ENCODE data around the gene HK2. TPM values are rescaled to one million over a fixed set of nuclear protein-coding genes. Genes with fewer than 3 reads are reported as not detected.
A peak's percentile ranks its signal among the peaks of the same experiment; 100 is the strongest.
"Not testable (repeated sequence)": the region's sequence is repeated elsewhere in the genome, so short reads cannot be mapped to it uniquely, and the experiment has no call there.

Gene HK2
- total and polyA plus RNA-seq, 12 donors, result 3.4 to 43.4 (median 13.1) TPM

DNA sequence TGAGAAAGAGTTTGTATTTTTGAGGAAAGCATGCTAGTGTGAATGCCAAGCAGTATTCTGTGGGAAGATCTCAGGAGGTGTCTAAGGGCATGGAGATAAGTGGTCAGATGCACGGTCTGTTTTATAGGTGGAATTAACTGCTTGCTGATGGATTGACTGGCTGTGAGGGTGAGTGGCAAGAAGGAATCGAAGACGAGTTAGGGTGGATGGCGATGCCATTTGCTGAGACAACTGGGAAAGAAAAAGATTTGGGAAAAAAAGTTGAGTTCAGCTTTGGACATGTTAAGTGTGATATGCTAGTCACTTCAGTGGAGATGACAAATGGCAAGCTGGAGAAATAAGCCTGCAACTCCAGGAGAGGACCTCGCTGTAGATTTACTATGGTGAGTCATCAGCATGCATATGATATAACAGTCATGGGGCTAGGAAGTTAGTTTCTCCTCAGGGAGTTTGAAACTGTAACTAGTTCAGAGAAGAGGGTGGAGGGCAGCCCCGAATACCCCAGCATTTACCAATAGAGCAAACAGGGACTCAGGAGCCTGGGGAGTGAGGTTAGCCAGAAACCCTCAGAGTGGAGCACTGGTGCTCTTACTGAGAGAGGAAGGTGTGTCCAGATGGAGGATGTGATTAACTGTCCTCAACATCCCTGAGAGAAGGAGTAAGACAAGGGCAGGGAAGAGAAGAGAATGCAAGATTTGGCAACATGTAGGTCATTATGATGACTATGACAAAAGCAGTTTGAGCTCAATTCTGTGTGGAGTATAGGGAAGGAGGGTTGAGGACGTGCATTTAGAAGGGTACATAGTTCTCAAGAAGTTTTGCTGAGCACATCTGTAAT lies 2.0 kb upstream of the HK2 start:
- Histone ChIP-seq H3K9me3 (no peaks in the 10 kb centered on the region), H3K27me3 (peaks cover 0 to 20% (median 9%) of the 10 kb centered on the region in 7 donors), H3K27ac (peak overlapping the region in 1 of 10 donors; percentile 78), H3K4me3 (no peak overlapping the region), H3K36me3 (no peaks in the 10 kb centered on the region), H3K4me1 (peaks cover 0 to 40% (median 23%) of the 10 kb centered on the region in 9 donors)
- intact Hi-C loops (cut with DNase I), result no loop called here
- 70 to 78% methylated on average over 7 of the region's 7 CpGs for WGBS, 2 donors
- ATAC-seq, result no peak
- TF ChIP-seq, protein P1, sequence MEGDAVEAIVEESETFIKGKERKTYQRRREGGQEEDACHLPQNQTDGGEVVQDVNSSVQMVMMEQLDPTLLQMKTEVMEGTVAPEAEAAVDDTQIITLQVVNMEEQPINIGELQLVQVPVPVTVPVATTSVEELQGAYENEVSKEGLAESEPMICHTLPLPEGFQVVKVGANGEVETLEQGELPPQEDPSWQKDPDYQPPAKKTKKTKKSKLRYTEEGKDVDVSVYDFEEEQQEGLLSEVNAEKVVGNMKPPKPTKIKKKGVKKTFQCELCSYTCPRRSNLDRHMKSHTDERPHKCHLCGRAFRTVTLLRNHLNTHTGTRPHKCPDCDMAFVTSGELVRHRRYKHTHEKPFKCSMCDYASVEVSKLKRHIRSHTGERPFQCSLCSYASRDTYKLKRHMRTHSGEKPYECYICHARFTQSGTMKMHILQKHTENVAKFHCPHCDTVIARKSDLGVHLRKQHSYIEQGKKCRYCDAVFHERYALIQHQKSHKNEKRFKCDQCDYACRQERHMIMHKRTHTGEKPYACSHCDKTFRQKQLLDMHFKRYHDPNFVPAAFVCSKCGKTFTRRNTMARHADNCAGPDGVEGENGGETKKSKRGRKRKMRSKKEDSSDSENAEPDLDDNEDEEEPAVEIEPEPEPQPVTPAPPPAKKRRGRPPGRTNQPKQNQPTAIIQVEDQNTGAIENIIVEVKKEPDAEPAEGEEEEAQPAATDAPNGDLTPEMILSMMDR (IDR thresholded peaks at IDR 0.05), result no peak
- no peak for DNase-seq

DNA sequence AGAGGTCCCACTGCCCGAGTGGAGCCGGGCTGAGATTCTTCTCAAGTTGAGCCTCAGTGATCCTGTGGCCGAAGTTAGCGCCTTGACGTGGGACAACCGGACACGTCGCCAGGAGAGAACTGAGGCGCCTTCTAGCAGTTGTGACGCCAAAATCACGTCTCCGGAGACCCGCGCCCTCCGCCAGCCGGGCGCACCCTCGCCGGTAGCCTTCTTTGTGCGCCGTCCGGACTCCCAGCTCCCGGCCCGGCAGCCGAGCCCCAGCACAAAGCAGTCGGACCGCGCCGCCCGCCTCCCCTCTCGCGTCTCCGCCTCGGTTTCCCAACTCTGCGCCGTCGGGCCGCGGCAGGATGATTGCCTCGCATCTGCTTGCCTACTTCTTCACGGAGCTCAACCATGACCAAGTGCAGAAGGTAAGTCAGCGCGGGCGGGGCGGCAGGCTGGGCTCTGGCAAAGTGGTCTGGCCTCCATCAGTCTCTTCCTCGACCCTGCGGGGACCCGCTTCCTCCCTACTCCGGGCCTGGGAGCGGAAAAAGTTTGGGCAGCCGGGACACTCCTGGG lies 386 bp downstream of the HK2 start:
- DNase-seq, result peak; percentile 23 to 33
- intact Hi-C loops (cut with DNase I), result not testable (repeated sequence)
- H3K4me1 ChIP-seq, result peaks cover 0 to 45% (median 23%) of the 10 kb centered on the region in 9 donors

DNA sequence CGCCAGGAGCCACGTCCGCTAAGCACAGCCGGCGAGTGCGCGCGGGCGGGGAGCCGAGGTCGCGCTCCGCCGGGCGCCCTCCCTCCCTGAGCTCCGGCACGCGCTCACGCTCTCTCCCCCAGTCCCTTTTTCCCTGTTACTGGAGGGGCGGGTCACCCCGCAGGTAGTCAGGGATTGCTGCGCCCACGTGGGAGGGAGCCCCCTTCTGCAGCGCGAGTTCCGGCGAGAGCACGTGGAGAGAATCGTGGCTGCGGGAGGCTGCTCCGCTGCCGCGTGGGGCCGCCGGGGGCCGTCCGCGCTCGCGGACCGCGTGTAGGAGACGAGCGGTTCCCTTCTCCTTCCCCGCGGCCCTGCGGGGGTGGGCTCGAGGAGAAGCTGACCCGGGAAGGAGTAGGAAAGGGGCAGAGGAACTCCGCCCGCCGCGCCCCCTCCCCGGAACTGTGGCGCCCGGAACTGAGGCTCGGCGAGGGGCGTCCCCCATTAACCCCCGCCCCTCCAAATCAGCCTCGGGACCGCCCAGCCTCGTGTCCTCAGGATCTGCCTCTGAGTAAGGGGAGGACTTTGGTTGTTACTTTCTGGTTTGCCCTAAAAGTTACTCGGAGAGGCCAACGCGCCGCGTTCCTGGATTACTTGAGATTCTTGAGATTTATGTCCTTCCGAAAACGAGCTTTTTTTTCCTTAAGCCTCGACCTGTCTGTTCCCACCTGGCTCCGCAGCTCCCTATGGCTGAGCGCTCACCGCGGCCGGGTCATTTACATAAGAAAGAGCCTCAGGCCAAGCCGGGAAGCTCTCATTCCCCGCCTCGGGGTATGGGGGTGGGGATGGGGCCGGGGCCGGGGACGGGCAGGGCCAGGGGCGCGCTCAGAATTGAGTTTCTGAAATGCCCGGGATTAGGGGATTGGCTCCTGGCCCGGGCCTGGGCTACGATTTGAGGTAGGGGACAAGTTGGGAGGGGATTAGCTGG lies 1.1 kb downstream of the HK2 start:
- H3K27me3 ChIP-seq, result peaks cover 0 to 25% (median 9%) of the 10 kb centered on the region in 7 donors
- ATAC-seq (peak; percentile 25 to 67 (median 36)), DNase-seq (peak; percentile 13 to 27)
- peak overlapping the region in 7 of 10 donors; percentile 0 to 90 (median 60) for H3K27ac ChIP-seq
- intact Hi-C loops (cut with DNase I), result no loop called here
- H3K9me3 ChIP-seq, result no peaks in the 10 kb centered on the region
- peaks cover 0 to 48% (median 23%) of the 10 kb centered on the region in 9 donors for H3K4me1 ChIP-seq
- H3K36me3 ChIP-seq, result no peaks in the 10 kb centered on the region
- peak overlapping the region; percentile 48 to 91 (median 65) for H3K4me3 ChIP-seq
- 0 to 1% methylated on average over 79 to 87 of the region's 87 CpGs for WGBS, 2 donors
- TF ChIP-seq, protein P1 (IDR thresholded peaks at IDR 0.05), result no peak

More for the DNA sequence above, 386 bp downstream of the HK2 start:
- not testable (repeated sequence) for H3K36me3 ChIP-seq, H3K9me3 ChIP-seq
- Histone ChIP-seq H3K27me3 (peaks cover 0 to 25% (median 9%) of the 10 kb centered on the region in 7 donors), H3K4me3 (peak overlapping the region; percentile 48 to 91 (median 65)), H3K27ac (peak overlapping the region in 6 of 10 donors; percentile 11 to 90 (median 60))
- ATAC-seq, result peak in 6 of 8 donors; percentile 3 to 18 (median 16)
- 1% methylated on average over 50 to 51 of the region's 51 CpGs for WGBS, 2 donors

DNA sequence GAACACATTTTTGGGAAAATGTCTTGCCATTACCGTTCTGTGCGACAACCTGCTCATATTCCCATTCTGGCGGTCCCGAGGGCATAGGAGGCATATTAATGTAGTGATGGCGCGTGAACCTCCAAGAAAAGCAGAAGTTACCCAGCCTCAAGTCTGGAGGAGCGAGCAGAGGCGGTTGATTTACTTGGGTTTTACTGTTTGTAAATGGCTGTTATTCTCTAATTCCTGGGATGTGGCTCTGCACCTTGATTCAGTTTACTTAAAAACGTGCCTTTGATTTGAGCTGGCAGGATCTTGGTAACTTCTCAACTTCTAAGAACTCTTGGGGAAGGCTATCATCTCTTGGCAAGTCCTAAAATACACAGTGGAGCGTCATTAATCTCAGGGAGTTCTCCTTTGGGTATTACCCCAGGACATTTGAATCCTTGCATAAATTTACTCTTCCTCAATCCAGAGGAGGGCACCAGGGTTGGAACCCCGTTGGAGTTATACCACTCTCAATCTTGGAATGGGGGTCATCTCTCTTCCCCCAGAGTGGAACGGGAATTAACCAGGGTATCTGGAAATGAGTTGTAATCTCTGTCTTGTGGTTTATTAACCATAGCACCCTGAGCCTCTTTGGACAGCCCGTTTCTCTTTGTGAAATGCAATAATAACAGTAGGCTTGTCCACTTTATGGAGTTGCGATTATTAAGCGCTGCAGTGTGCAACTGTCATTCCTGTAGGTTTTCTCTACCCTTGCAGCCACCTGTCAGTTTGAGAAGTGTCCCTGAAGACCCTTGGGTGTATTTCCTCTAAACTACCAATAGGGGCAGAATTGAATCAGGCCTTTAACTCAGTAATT lies 2.1 kb downstream of the HK2 start:
- Histone ChIP-seq H3K9me3 (no peaks in the 10 kb centered on the region), H3K4me1 (peaks cover 0 to 57% (median 23%) of the 10 kb centered on the region in 9 donors), H3K27me3 (peaks cover 0 to 25% (median 9%) of the 10 kb centered on the region in 7 donors), H3K27ac (peak overlapping the region in 5 of 10 donors; percentile 11 to 90 (median 64)), H3K36me3 (no peaks in the 10 kb centered on the region), H3K4me3 (peak overlapping the region; percentile 48 to 91 (median 65))
- DNase-seq (no peak), ATAC-seq (peak in 1 of 8 donors; percentile 42)
- TF ChIP-seq, protein P1 (IDR thresholded peaks at IDR 0.05), result peak; percentile 38 to 76 (median 66)
- intact Hi-C loops (cut with DNase I), result no loop called here
- WGBS, 2 donors, result 20 to 25% methylated on average over 15 of the region's 15 CpGs

Data from heart right ventricle (tissue), 16 donors.